HepG2 (cell line): Measurements from ENCODE around the gene C5AR1. TPM values are rescaled to one million over a fixed set of nuclear protein-coding genes. Genes with fewer than 3 reads are reported as not detected.

Experiments used
- ATF6 ChIP-seq: sonication (generic); formaldehyde crosslinking; conservative IDR thresholded peaks from 2 replicates; pipeline ENCODE4 v1.4.0; 2020; ENCODE audit warnings: missing genetic modification reagents
- ERF ChIP-seq: IDR thresholded peaks from 2 replicates; pipeline ENCODE4 v1.6.1; 2018; ENCODE audit warnings: missing biosample characterization, missing genetic modification reagents
- FOXC1 ChIP-seq: sonication (generic); formaldehyde crosslinking; IDR thresholded peaks from 2 replicates; pipeline ENCODE4 v1.8.0; 2022; ENCODE audit warnings: mild to moderate bottlenecking, missing genetic modification reagents, borderline replicate concordance
- GTF3A ChIP-seq: sonication (generic); formaldehyde crosslinking; conservative IDR thresholded peaks from 2 replicates; pipeline ENCODE4 v1.4.0; 2020; ENCODE audit warnings: mild to moderate bottlenecking, missing genetic modification reagents
- HCFC1 ChIP-seq: fragments of 150-350 bp; IDR thresholded peaks from 2 replicates; pipeline ENCODE4 v1.6.1; 2014; ENCODE audit warnings: low read depth, low read length
- HNF1B ChIP-seq: sonication (generic); formaldehyde crosslinking; IDR thresholded peaks from 2 replicates; pipeline ENCODE4 v1.5.1; 2020; ENCODE audit warnings: mild to moderate bottlenecking, moderate library complexity, missing genetic modification reagents
- HNRNPUL1 ChIP-seq: fragments of 200-400 bp; formaldehyde crosslinking; IDR thresholded peaks from 2 replicates; pipeline ENCODE4 v1.6.1; 2017; ENCODE audit warnings: low read depth, mild to moderate bottlenecking, low read length, moderate library complexity
- MEIS2 ChIP-seq: sonication (generic); formaldehyde crosslinking; IDR thresholded peaks from 2 replicates; pipeline ENCODE4 v1.9.0; 2021; ENCODE audit warnings: mild to moderate bottlenecking, missing genetic modification reagents
- MXI1 ChIP-seq: IDR thresholded peaks from 3 replicates; pipeline ENCODE4 v1.6.1; 2012; ENCODE audit warnings: low read depth, low read length, inconsistent platforms, borderline replicate concordance
- PTBP1 ChIP-seq: fragments of 200-400 bp; formaldehyde crosslinking; IDR thresholded peaks from 2 replicates; pipeline ENCODE4 v1.6.1; 2018; ENCODE audit warnings: low read length, low read depth; ENCODE audit not compliant: poor library complexity, severe bottlenecking
- RAD51 ChIP-seq: fragments of 450-650 bp; IDR thresholded peaks from 2 replicates; pipeline ENCODE4 v1.6.1; 2016; ENCODE audit warnings: borderline replicate concordance
- RBM22 ChIP-seq: fragments of 200-400 bp; formaldehyde crosslinking; optimal IDR thresholded peaks from 2 replicates; pipeline ENCODE3; 2017; ENCODE audit warnings: mild to moderate bottlenecking, low read length, moderate library complexity
- RFX5 ChIP-seq: IDR thresholded peaks from 2 replicates; pipeline ENCODE4 v1.6.1; 2011; ENCODE audit warnings: low read depth, low read length, improper control_type of control experiment
- SMAD1 ChIP-seq: sonication (generic); formaldehyde crosslinking; IDR thresholded peaks from 2 replicates; pipeline ENCODE4 v1.4.0; 2020; ENCODE audit warnings: missing genetic modification reagents, low read depth, mild to moderate bottlenecking, borderline replicate concordance
- THAP11 ChIP-seq: IDR thresholded peaks from 2 replicates; pipeline ENCODE4 v1.6.1; 2016; ENCODE audit warnings: missing biosample characterization, missing genetic modification reagents
- TIGD3 ChIP-seq: sonication (generic); formaldehyde crosslinking; IDR thresholded peaks from 2 replicates; pipeline ENCODE4 v1.5.1; 2020; ENCODE audit warnings: mild to moderate bottlenecking, missing genetic modification reagents, borderline replicate concordance
- ZFP91 ChIP-seq: sonication (generic); formaldehyde crosslinking; IDR thresholded peaks from 2 replicates; pipeline ENCODE4 v1.9.0; 2022; ENCODE audit warnings: missing genetic modification reagents, mild to moderate bottlenecking, borderline replicate concordance
- ZKSCAN1 ChIP-seq: fragments of 150-350 bp; IDR thresholded peaks from 2 replicates; pipeline ENCODE4 v1.6.1; 2014; ENCODE audit warnings: low read length
- ZMYM4 ChIP-seq: sonication (generic); formaldehyde crosslinking; IDR thresholded peaks from 2 replicates; pipeline ENCODE4 v1.8.1; 2023; ENCODE audit warnings: mild to moderate bottlenecking, missing genetic modification reagents
- ZNF337 ChIP-seq: sonication (generic); formaldehyde crosslinking; IDR thresholded peaks from 2 replicates; pipeline ENCODE4 v1.5.1; 2020; ENCODE audit warnings: missing genetic modification reagents, low read depth, mild to moderate bottlenecking, borderline replicate concordance
- ZNF382 ChIP-seq: sonication (generic); formaldehyde crosslinking; IDR thresholded peaks from 2 replicates; pipeline ENCODE4 v1.5.0; 2020; ENCODE audit warnings: missing genetic modification reagents, mild to moderate bottlenecking, borderline replicate concordance
- ZNF569 ChIP-seq: sonication (generic); formaldehyde crosslinking; IDR thresholded peaks from 2 replicates; pipeline ENCODE4 v1.5.0; 2020; ENCODE audit warnings: mild to moderate bottlenecking, missing genetic modification reagents, moderate library complexity, borderline replicate concordance
- ZNF891 ChIP-seq: sonication (generic); formaldehyde crosslinking; IDR thresholded peaks from 2 replicates; pipeline ENCODE4 v1.5.0; 2020; ENCODE audit warnings: mild to moderate bottlenecking, missing genetic modification reagents
- polyA plus RNA-seq, 8 experiments: library from polyadenylated mRNA; depleted of rRNA in 3 of 8; stranded (reverse) in 7 of 8; unstranded in 1 of 8; fragments of >200 nt; fragmentation: Illumina TruSeq in 4 of 8; extraction: Trizol in 4 of 8; gene quantifications; 2 replicates each; pipeline versions ENCODE4 v1.2.1 to v1.2.3, GENCODE V29; 2011 to 2016; ENCODE audit warnings: low read depth in 4 of 8, missing spikeins in 1 of 8, mixed read lengths in 1 of 8; ENCODE audit not compliant: insufficient read depth in 1 of 8
- total RNA-seq, 5 experiments: library from RNA; depleted of rRNA; stranded (reverse); fragments of >200 nt; fragmentation: Illumina TruSeq; extraction: Trizol; gene quantifications; 2 replicates each; pipeline ENCODE4 v1.2.3, GENCODE V29; 2016; ENCODE audit warnings: low read depth in 1 of 5

Gene C5AR1
- total and polyA plus RNA-seq, 2 of the 13 experiments (the other 11 are each of a cell fraction or from before 2014, with no cell fraction given): 0.07 to 1.6 TPM

- TF ChIP-seq RAD51: no peak
- peak; percentile 95; the same call in 2 of the 3 replicates for TF ChIP-seq MXI1
- TF ChIP-seq ZNF569: no peak
- peak; percentile 21 for TF ChIP-seq PTBP1
- no peak for TF ChIP-seq GTF3A
- no peak for TF ChIP-seq ZNF382 (CRISPR knock-in tag)
- no peak for TF ChIP-seq ATF6 (CRISPR knock-in tag)
- TF ChIP-seq MEIS2 (CRISPR knock-in tag): no peak
- TF ChIP-seq HNRNPUL1: no peak
- TF ChIP-seq HNF1B: peak; percentile 89
- peak; percentile 39 for TF ChIP-seq HCFC1
- no peak for TF ChIP-seq RBM22
- no peak for TF ChIP-seq ZNF337 (CRISPR knock-in tag)
- no peak for TF ChIP-seq ZKSCAN1
- peak; percentile 87 for TF ChIP-seq THAP11 (CRISPR knock-in tag)
- TF ChIP-seq ZFP91 (CRISPR knock-in tag): peak; percentile 57; the same call in 1 of the 2 replicates
- TF ChIP-seq FOXC1 (CRISPR knock-in tag): 0 out of 2 replicates have a peak, but pooled peaks have one; percentile 72
- TF ChIP-seq ERF (CRISPR knock-in tag): no peak
- no peak for TF ChIP-seq TIGD3 (CRISPR knock-in tag)
- TF ChIP-seq ZNF891 (CRISPR knock-in tag): peak; percentile 81; the same call in 1 of the 2 replicates
- peak; percentile 96 for TF ChIP-seq ZMYM4 (CRISPR knock-in tag)
- TF ChIP-seq SMAD1 (CRISPR knock-in tag): no peak
- 0 out of 2 replicates have a peak, but pooled peaks have one; percentile 44 for TF ChIP-seq RFX5
Measured at GRCh38 chr19:47348819-47349795, 39.4 kb downstream of the C5AR1 start, which contains the start of gene DHX34 (continued).
